GM19455 (cell line): ENCODE data around the gene INSYN2B.
"Not testable (repeated sequence)": the region's sequence is repeated elsewhere in the genome, so short reads cannot be mapped to it uniquely, and the experiment has no call there.

ENCODE experiments used
- ATAC-seq: cut with Tn5 transposase; IDR thresholded peaks from one replicate; pipeline ENCODE4 v1.9.1; 2021; ENCODE audit not compliant: unreplicated experiment

INSYN2B gene

GRCh38 chr5:169973056-169973455, 7.2 kb downstream of the INSYN2B start:
- no peak for ATAC-seq

GRCh38 chr5:169971780-169972179, 8.5 kb downstream of the INSYN2B start:
- ATAC-seq, result no peak

- ATAC-seq, result no peak
These were observed 9.2 kb downstream of the INSYN2B start for GRCh38 chr5:169970911-169971765.

- no peak for ATAC-seq
These were observed 10.0 kb downstream of the INSYN2B start for GRCh38 chr5:169970339-169970738.

- no peak for ATAC-seq
These were observed 16.0 kb downstream of the INSYN2B start for GRCh38 chr5:169964246-169964645.

- no peak for ATAC-seq
These were observed 19.6 kb downstream of the INSYN2B start for GRCh38 chr5:169960659-169961058.

- no peak for ATAC-seq
These were observed 22.0 kb downstream of the INSYN2B start for GRCh38 chr5:169958278-169958677.

GRCh38 chr5:169956756-169957155, 23.5 kb downstream of the INSYN2B start:
- no peak for ATAC-seq

GRCh38 chr5:169956126-169956525, 24.2 kb downstream of the INSYN2B start:
- ATAC-seq, result no peak

GRCh38 chr5:169954786-169955185, 25.5 kb downstream of the INSYN2B start:
- ATAC-seq, result no peak

- not testable (repeated sequence) for ATAC-seq
These were observed 27.1 kb downstream of the INSYN2B start for GRCh38 chr5:169953196-169953595.

GRCh38 chr5:169950333-169950732, 30.0 kb downstream of the INSYN2B start:
- no peak for ATAC-seq

GRCh38 chr5:169946743-169947295, 33.5 kb downstream of the INSYN2B start:
- ATAC-seq, result no peak

- ATAC-seq, result no peak
These were observed 34.4 kb downstream of the INSYN2B start for GRCh38 chr5:169945831-169946261.

- no peak for ATAC-seq
These were observed 35.2 kb downstream of the INSYN2B start for GRCh38 chr5:169944922-169945680.

- ATAC-seq, result no peak
These were observed 36.2 kb downstream of the INSYN2B start for GRCh38 chr5:169944115-169944514.

- no peak for ATAC-seq
These were observed 37.3 kb downstream of the INSYN2B start for GRCh38 chr5:169943026-169943425.

- ATAC-seq, result no peak
These were observed 38.1 kb downstream of the INSYN2B start for GRCh38 chr5:169942181-169942580.

GRCh38 chr5:169941542-169941941, 38.8 kb downstream of the INSYN2B start:
- no peak for ATAC-seq

GRCh38 chr5:169939731-169940130, 40.6 kb downstream of the INSYN2B start:
- ATAC-seq, result no peak

GRCh38 chr5:169938439-169938838, 41.9 kb downstream of the INSYN2B start:
- no peak for ATAC-seq

GRCh38 chr5:169935762-169936161, 44.5 kb downstream of the INSYN2B start:
- no peak for ATAC-seq
